Measurements from ENCODE around the gene BAIAP3. TPM values are rescaled to one million over a fixed set of nuclear protein-coding genes. Genes with fewer than 3 reads are reported as not detected.

BAIAP3 gene
- total RNA-seq, 1 experiment from 2014 or later, result not detected

- Histone ChIP-seq H3K4me1 (ENCODE audit: low read length) (peaks cover 8% of the 10 kb centered on the region), H3K79me2 (ENCODE audit: low read length) (peaks cover 7% of the 10 kb centered on the region), H3K4me2 (ENCODE audit: low read depth, low read length, poor library complexity, severe bottlenecking) (no peak overlapping the region), H3K9ac (ENCODE audit: low read length) (no peak overlapping the region), H3K27ac (ENCODE audit: low read length) (no peak overlapping the region), H3K9me2 (replicated peaks; ENCODE audit: insufficient read depth, low read length) (no peaks in the 10 kb centered on the region), H3K36me3 (ENCODE audit: insufficient read depth, low read length) (no peaks in the 10 kb centered on the region), H3K9me3 (ENCODE audit: low read length) (no peaks in the 10 kb centered on the region), H4K20me1 (ENCODE audit: insufficient read depth, low read depth, low read length) (no peaks in the 10 kb centered on the region), H3K27me3 (ENCODE audit: low read length) (no peaks in the 10 kb centered on the region), H3K4me3 (ENCODE audit: low read length) (no peak overlapping the region), H2AFZ (ENCODE audit: low read length) (no peak overlapping the region)
- DNase-seq, result no peak
Measured at GRCh38 chr16:1383556-1383955, 50.1 kb downstream of the BAIAP3 start.

- H3K9me2 ChIP-seq (replicated peaks; ENCODE audit: insufficient read depth, low read length), result no peaks in the 10 kb centered on the region
- no peaks in the 10 kb centered on the region for H3K4me1 ChIP-seq (ENCODE audit: low read length)
- no peak overlapping the region for H3K4me3 ChIP-seq (ENCODE audit: low read length)
- H3K36me3 ChIP-seq (ENCODE audit: insufficient read depth, low read length), result no peaks in the 10 kb centered on the region
- H2AFZ ChIP-seq (ENCODE audit: low read length), result no peak overlapping the region
- no peaks in the 10 kb centered on the region for H4K20me1 ChIP-seq (ENCODE audit: insufficient read depth, low read depth, low read length)
- H3K9ac ChIP-seq (ENCODE audit: low read length), result no peak overlapping the region
- no peak overlapping the region for H3K4me2 ChIP-seq (ENCODE audit: low read depth, low read length, poor library complexity, severe bottlenecking)
- H3K79me2 ChIP-seq (ENCODE audit: low read length), result no peaks in the 10 kb centered on the region
- H3K27ac ChIP-seq (ENCODE audit: low read length), result no peak overlapping the region
- H3K27me3 ChIP-seq (ENCODE audit: low read length), result no peaks in the 10 kb centered on the region
- no peaks in the 10 kb centered on the region for H3K9me3 ChIP-seq (ENCODE audit: low read length)
- DNase-seq, result no peak
Measured at GRCh38 chr16:1385232-1385631, 51.8 kb downstream of the BAIAP3 start.

- H3K27ac ChIP-seq (ENCODE audit: low read length), result no peak overlapping the region
- H3K4me2 ChIP-seq (ENCODE audit: low read depth, low read length, poor library complexity, severe bottlenecking), result no peak overlapping the region
- no peaks in the 10 kb centered on the region for H4K20me1 ChIP-seq (ENCODE audit: insufficient read depth, low read depth, low read length)
- H2AFZ ChIP-seq (ENCODE audit: low read length), result no peak overlapping the region
- H3K36me3 ChIP-seq (ENCODE audit: insufficient read depth, low read length), result no peaks in the 10 kb centered on the region
- no peaks in the 10 kb centered on the region for H3K4me1 ChIP-seq (ENCODE audit: low read length)
- no peaks in the 10 kb centered on the region for H3K27me3 ChIP-seq (ENCODE audit: low read length)
- no peak overlapping the region for H3K9ac ChIP-seq (ENCODE audit: low read length)
- no peaks in the 10 kb centered on the region for H3K9me3 ChIP-seq (ENCODE audit: low read length)
- no peak overlapping the region for H3K4me3 ChIP-seq (ENCODE audit: low read length)
- no peak for DNase-seq
- no peaks in the 10 kb centered on the region for H3K79me2 ChIP-seq (ENCODE audit: low read length)
- no peaks in the 10 kb centered on the region for H3K9me2 ChIP-seq (replicated peaks; ENCODE audit: insufficient read depth, low read length)
Measured at GRCh38 chr16:1387331-1387730, 53.9 kb downstream of the BAIAP3 start.

- no peak overlapping the region for H3K9ac ChIP-seq (ENCODE audit: low read length)
- no peak overlapping the region for H3K27ac ChIP-seq (ENCODE audit: low read length)
- no peaks in the 10 kb centered on the region for H3K79me2 ChIP-seq (ENCODE audit: low read length)
- no peaks in the 10 kb centered on the region for H4K20me1 ChIP-seq (ENCODE audit: insufficient read depth, low read depth, low read length)
- H3K36me3 ChIP-seq (ENCODE audit: insufficient read depth, low read length), result no peaks in the 10 kb centered on the region
- H3K4me2 ChIP-seq (ENCODE audit: low read depth, low read length, poor library complexity, severe bottlenecking), result no peak overlapping the region
- H2AFZ ChIP-seq (ENCODE audit: low read length), result no peak overlapping the region
- no peaks in the 10 kb centered on the region for H3K9me2 ChIP-seq (replicated peaks; ENCODE audit: insufficient read depth, low read length)
- no peak overlapping the region for H3K4me3 ChIP-seq (ENCODE audit: low read length)
- no peak for DNase-seq
- H3K27me3 ChIP-seq (ENCODE audit: low read length), result no peaks in the 10 kb centered on the region
- H3K9me3 ChIP-seq (ENCODE audit: low read length), result no peaks in the 10 kb centered on the region
- H3K4me1 ChIP-seq (ENCODE audit: low read length), result no peaks in the 10 kb centered on the region
Measured at GRCh38 chr16:1389762-1390161, 56.3 kb downstream of the BAIAP3 start.

- no peaks in the 10 kb centered on the region for H3K4me1 ChIP-seq (ENCODE audit: low read length)
- no peak overlapping the region for H3K27ac ChIP-seq (ENCODE audit: low read length)
- H3K4me2 ChIP-seq (ENCODE audit: low read depth, low read length, poor library complexity, severe bottlenecking), result no peak overlapping the region
- no peak for DNase-seq
- H3K9me2 ChIP-seq (replicated peaks; ENCODE audit: insufficient read depth, low read length), result no peaks in the 10 kb centered on the region
- H3K9ac ChIP-seq (ENCODE audit: low read length), result no peak overlapping the region
- no peak overlapping the region for H2AFZ ChIP-seq (ENCODE audit: low read length)
- no peak overlapping the region for H3K4me3 ChIP-seq (ENCODE audit: low read length)
- H4K20me1 ChIP-seq (ENCODE audit: insufficient read depth, low read depth, low read length), result no peaks in the 10 kb centered on the region
- no peaks in the 10 kb centered on the region for H3K79me2 ChIP-seq (ENCODE audit: low read length)
- H3K36me3 ChIP-seq (ENCODE audit: insufficient read depth, low read length), result no peaks in the 10 kb centered on the region
- no peaks in the 10 kb centered on the region for H3K27me3 ChIP-seq (ENCODE audit: low read length)
- no peaks in the 10 kb centered on the region for H3K9me3 ChIP-seq (ENCODE audit: low read length)
Measured at GRCh38 chr16:1390239-1390779, 56.9 kb downstream of the BAIAP3 start.

GRCh38 chr16:1392826-1393225, 59.4 kb downstream of the BAIAP3 start:
- no peaks in the 10 kb centered on the region for H3K9me2 ChIP-seq (replicated peaks; ENCODE audit: insufficient read depth, low read length)
- H4K20me1 ChIP-seq (ENCODE audit: insufficient read depth, low read depth, low read length), result no peaks in the 10 kb centered on the region
- no peak overlapping the region for H3K4me2 ChIP-seq (ENCODE audit: low read depth, low read length, poor library complexity, severe bottlenecking)
- no peaks in the 10 kb centered on the region for H3K4me1 ChIP-seq (ENCODE audit: low read length)
- H2AFZ ChIP-seq (ENCODE audit: low read length), result no peak overlapping the region
- no peak overlapping the region for H3K27ac ChIP-seq (ENCODE audit: low read length)
- no peak for DNase-seq
- H3K4me3 ChIP-seq (ENCODE audit: low read length), result no peak overlapping the region
- no peaks in the 10 kb centered on the region for H3K36me3 ChIP-seq (ENCODE audit: insufficient read depth, low read length)
- no peaks in the 10 kb centered on the region for H3K27me3 ChIP-seq (ENCODE audit: low read length)
- H3K79me2 ChIP-seq (ENCODE audit: low read length), result no peaks in the 10 kb centered on the region
- H3K9me3 ChIP-seq (ENCODE audit: low read length), result no peaks in the 10 kb centered on the region
- no peak overlapping the region for H3K9ac ChIP-seq (ENCODE audit: low read length)

GRCh38 chr16:1393613-1394176, 60.2 kb downstream of the BAIAP3 start:
- H2AFZ ChIP-seq (ENCODE audit: low read length), result no peak overlapping the region
- no peak overlapping the region for H3K4me2 ChIP-seq (ENCODE audit: low read depth, low read length, poor library complexity, severe bottlenecking)
- H3K27me3 ChIP-seq (ENCODE audit: low read length), result no peaks in the 10 kb centered on the region
- no peak overlapping the region for H3K27ac ChIP-seq (ENCODE audit: low read length)
- no peaks in the 10 kb centered on the region for H3K79me2 ChIP-seq (ENCODE audit: low read length)
- H3K36me3 ChIP-seq (ENCODE audit: insufficient read depth, low read length), result no peaks in the 10 kb centered on the region
- H3K9me3 ChIP-seq (ENCODE audit: low read length), result no peaks in the 10 kb centered on the region
- no peak overlapping the region for H3K4me3 ChIP-seq (ENCODE audit: low read length)
- no peak overlapping the region for H3K9ac ChIP-seq (ENCODE audit: low read length)
- no peaks in the 10 kb centered on the region for H4K20me1 ChIP-seq (ENCODE audit: insufficient read depth, low read depth, low read length)
- no peaks in the 10 kb centered on the region for H3K4me1 ChIP-seq (ENCODE audit: low read length)
- DNase-seq, result no peak
- H3K9me2 ChIP-seq (replicated peaks; ENCODE audit: insufficient read depth, low read length), result no peaks in the 10 kb centered on the region

GRCh38 chr16:1394367-1394951, 61.0 kb downstream of the BAIAP3 start:
- H3K4me1 ChIP-seq (ENCODE audit: low read length), result no peaks in the 10 kb centered on the region
- H3K4me2 ChIP-seq (ENCODE audit: low read depth, low read length, poor library complexity, severe bottlenecking), result no peak overlapping the region
- H3K9ac ChIP-seq (ENCODE audit: low read length), result no peak overlapping the region
- H3K9me3 ChIP-seq (ENCODE audit: low read length), result no peaks in the 10 kb centered on the region
- no peaks in the 10 kb centered on the region for H3K36me3 ChIP-seq (ENCODE audit: insufficient read depth, low read length)
- no peaks in the 10 kb centered on the region for H3K9me2 ChIP-seq (replicated peaks; ENCODE audit: insufficient read depth, low read length)
- no peaks in the 10 kb centered on the region for H3K79me2 ChIP-seq (ENCODE audit: low read length)
- no peak overlapping the region for H2AFZ ChIP-seq (ENCODE audit: low read length)
- H3K4me3 ChIP-seq (ENCODE audit: low read length), result no peak overlapping the region
- DNase-seq, result no peak
- H4K20me1 ChIP-seq (ENCODE audit: insufficient read depth, low read depth, low read length), result no peaks in the 10 kb centered on the region
- no peaks in the 10 kb centered on the region for H3K27me3 ChIP-seq (ENCODE audit: low read length)
- no peak overlapping the region for H3K27ac ChIP-seq (ENCODE audit: low read length)
